Gastroesophageal sphincter (tissue), 3 donors: Measurements from ENCODE around the gene NAA10.

Source experiments
- EP300 ChIP-seq: sonication (generic); formaldehyde crosslinking; IDR thresholded peaks from one replicate; pipeline ENCODE4 v1.6.1; 2017; ENCODE audit warnings: antibody characterized with exemption, mild to moderate bottlenecking
- POLR2A ChIP-seq, 2 donors: fragments of 450-650 bp; IDR thresholded peaks; one replicate each; pipeline ENCODE4 v1.6.1; 2017; ENCODE audit warnings: antibody characterized with exemption in 2 of 2, mild to moderate bottlenecking in 2 of 2, moderate library complexity in 1 of 2
- POLR2AphosphoS5 ChIP-seq: sonication (generic); formaldehyde crosslinking; IDR thresholded peaks from one replicate; pipeline ENCODE4 v1.6.1; 2017; ENCODE audit warnings: antibody characterized with exemption
- TF ChIP-seq, protein P1 (sequence below), 4 experiments: fragments of 200-600 bp in 2 of 4; fragments of 450-650 bp in 2 of 4; sonication (generic) in 1 of 4; IDR thresholded peaks; one replicate each; pipeline ENCODE4 v1.5.1; 2017 to 2019; ENCODE audit warnings: antibody characterized with exemption in 4 of 4, mild to moderate bottlenecking in 2 of 4, moderate library complexity in 2 of 4

DNA sequence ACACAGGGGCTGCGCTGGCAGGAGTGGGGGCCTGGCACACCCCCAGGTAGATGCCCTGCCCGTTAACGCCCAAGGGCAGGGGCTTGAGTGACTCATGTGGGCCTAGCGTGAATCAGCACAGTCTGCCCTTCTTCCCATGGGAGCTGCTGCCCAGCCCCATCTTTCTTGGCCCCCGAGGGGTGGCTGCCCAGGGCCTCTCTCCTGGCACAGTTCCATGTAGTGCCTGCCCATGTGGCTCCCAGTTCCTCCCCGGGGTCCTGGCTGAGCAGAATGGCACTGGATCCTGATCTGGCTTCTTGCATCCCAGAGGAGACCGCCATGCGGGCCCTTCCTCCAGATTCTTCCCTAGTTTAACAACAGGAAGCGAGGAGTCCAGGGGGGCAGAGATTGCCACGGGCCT is 32.5 kb downstream of the NAA10 start:
- TF ChIP-seq, protein P1, sequence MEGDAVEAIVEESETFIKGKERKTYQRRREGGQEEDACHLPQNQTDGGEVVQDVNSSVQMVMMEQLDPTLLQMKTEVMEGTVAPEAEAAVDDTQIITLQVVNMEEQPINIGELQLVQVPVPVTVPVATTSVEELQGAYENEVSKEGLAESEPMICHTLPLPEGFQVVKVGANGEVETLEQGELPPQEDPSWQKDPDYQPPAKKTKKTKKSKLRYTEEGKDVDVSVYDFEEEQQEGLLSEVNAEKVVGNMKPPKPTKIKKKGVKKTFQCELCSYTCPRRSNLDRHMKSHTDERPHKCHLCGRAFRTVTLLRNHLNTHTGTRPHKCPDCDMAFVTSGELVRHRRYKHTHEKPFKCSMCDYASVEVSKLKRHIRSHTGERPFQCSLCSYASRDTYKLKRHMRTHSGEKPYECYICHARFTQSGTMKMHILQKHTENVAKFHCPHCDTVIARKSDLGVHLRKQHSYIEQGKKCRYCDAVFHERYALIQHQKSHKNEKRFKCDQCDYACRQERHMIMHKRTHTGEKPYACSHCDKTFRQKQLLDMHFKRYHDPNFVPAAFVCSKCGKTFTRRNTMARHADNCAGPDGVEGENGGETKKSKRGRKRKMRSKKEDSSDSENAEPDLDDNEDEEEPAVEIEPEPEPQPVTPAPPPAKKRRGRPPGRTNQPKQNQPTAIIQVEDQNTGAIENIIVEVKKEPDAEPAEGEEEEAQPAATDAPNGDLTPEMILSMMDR (IDR thresholded peaks at IDR 0.05) = no peak
- TF ChIP-seq POLR2A (IDR thresholded peaks at IDR 0.05) (no peak), EP300 (no peak), POLR2AphosphoS5 (no peak)
